ENCODE data around the gene CHMP6. TPM values are rescaled to one million over a fixed set of nuclear protein-coding genes. Genes with fewer than 3 reads are reported as not detected.
A peak's percentile ranks its signal among the peaks of the same experiment; 100 is the strongest.

CHMP6 gene
- total RNA-seq, 4 donors from 2014 or later = 30.6 to 46.3 (median 40.2) TPM

- H3K9me3 ChIP-seq = no peaks in the 10 kb centered on the region
- 89 to 95% methylated on average over 23 to 30 of the region's 36 CpGs for WGBS, 2 donors
- H3K27me3 ChIP-seq = peaks cover 0 to under 1% of the 10 kb centered on the region in 2 donors
- peaks cover 0 to 63% (median 0%) of the 10 kb centered on the region in 3 donors for H3K36me3 ChIP-seq
- no peak overlapping the region for H3K27ac ChIP-seq
- TF ChIP-seq CTCF (IDR thresholded peaks at IDR 0.05) (no peak), POLR2A (IDR thresholded peaks at IDR 0.05) (no peak), EP300 (IDR thresholded peaks at IDR 0.05) (no peak)
- H3K4me3 ChIP-seq = no peak overlapping the region
- DNase-seq (ENCODE audit: low spot score in 2 of 2) = no peak
- H3K4me1 ChIP-seq = peaks cover 0 to 28% (median 14%) of the 10 kb centered on the region in 4 donors
Measured at GRCh38 chr17:80964859-80965580, 26.6 kb upstream of the CHMP6 start.

GRCh38 chr17:80965606-80966005 lies 26.0 kb upstream of the CHMP6 start:
- Histone ChIP-seq H3K36me3 (peaks cover 0 to 57% (median 0%) of the 10 kb centered on the region in 3 donors), H3K27me3 (peaks cover 0 to 7% of the 10 kb centered on the region in 2 donors), H3K4me3 (no peak overlapping the region), H3K9me3 (no peaks in the 10 kb centered on the region), H3K4me1 (peaks cover 0 to 29% (median 14%) of the 10 kb centered on the region in 4 donors), H3K27ac (no peak overlapping the region)
- DNase-seq (ENCODE audit: low spot score in 2 of 2) = no peak
- TF ChIP-seq POLR2A (IDR thresholded peaks at IDR 0.05) = no peak
- TF ChIP-seq EP300 (IDR thresholded peaks at IDR 0.05) = no peak
- no peak for TF ChIP-seq CTCF (IDR thresholded peaks at IDR 0.05)
- 85 to 88% methylated on average over 17 to 21 of the region's 21 CpGs for WGBS, 2 donors

- no peak for DNase-seq (ENCODE audit: low spot score in 2 of 2)
- TF ChIP-seq EP300 (IDR thresholded peaks at IDR 0.05) (no peak), POLR2A (IDR thresholded peaks at IDR 0.05) (no peak), CTCF (IDR thresholded peaks at IDR 0.05) (no peak)
- 79 to 85% methylated on average over 10 to 17 of the region's 19 CpGs for WGBS, 2 donors
- peaks cover 0 to 24% of the 10 kb centered on the region in 2 donors for H3K27me3 ChIP-seq
- no peak overlapping the region for H3K27ac ChIP-seq
- H3K9me3 ChIP-seq = no peaks in the 10 kb centered on the region
- H3K4me3 ChIP-seq = no peak overlapping the region
- H3K36me3 ChIP-seq = peaks cover 0 to 39% (median 0%) of the 10 kb centered on the region in 3 donors
- peaks cover 0 to 35% (median 14%) of the 10 kb centered on the region in 4 donors for H3K4me1 ChIP-seq
Measured at GRCh38 chr17:80967404-80967872, 24.2 kb upstream of the CHMP6 start.

- 20 to 30% methylated on average over 11 to 17 of the region's 17 CpGs for WGBS, 2 donors
- Histone ChIP-seq H3K27me3 (peaks cover 0 to 26% of the 10 kb centered on the region in 2 donors), H3K4me3 (no peak overlapping the region), H3K36me3 (peaks cover 0 to 31% (median 0%) of the 10 kb centered on the region in 3 donors), H3K27ac (peak overlapping the region in 1 of 4 donors; percentile 61), H3K4me1 (peaks cover 0 to 35% (median 14%) of the 10 kb centered on the region in 4 donors), H3K9me3 (no peaks in the 10 kb centered on the region)
- TF ChIP-seq POLR2A (IDR thresholded peaks at IDR 0.05) (no peak), EP300 (IDR thresholded peaks at IDR 0.05) (peak in 1 of 2 donors; percentile 40), CTCF (IDR thresholded peaks at IDR 0.05) (no peak)
- DNase-seq (ENCODE audit: low spot score in 2 of 2) = no peak
Measured at GRCh38 chr17:80968602-80969029, 23.0 kb upstream of the CHMP6 start.

- Histone ChIP-seq H3K36me3 (peaks cover 0 to 26% (median 0%) of the 10 kb centered on the region in 3 donors), H3K27me3 (peaks cover 0 to 26% of the 10 kb centered on the region in 2 donors), H3K27ac (peak overlapping the region in 1 of 4 donors; percentile 61), H3K4me1 (peaks cover 0 to 35% (median 14%) of the 10 kb centered on the region in 4 donors), H3K4me3 (no peak overlapping the region), H3K9me3 (no peaks in the 10 kb centered on the region)
- no peak for TF ChIP-seq POLR2A (IDR thresholded peaks at IDR 0.05)
- TF ChIP-seq EP300 (IDR thresholded peaks at IDR 0.05) = no peak
- no peak for TF ChIP-seq CTCF (IDR thresholded peaks at IDR 0.05)
- 14 to 22% methylated on average over 9 to 20 of the region's 20 CpGs for WGBS, 2 donors
- no peak for DNase-seq (ENCODE audit: low spot score in 2 of 2)
Measured at GRCh38 chr17:80969030-80969673, 22.5 kb upstream of the CHMP6 start.

All from tibial nerve (tissue), 4 donors.